Subcutaneous abdominal adipose tissue (tissue), 5 donors: Measurements from ENCODE around the gene CCDC71L.

Source experiments
- H3K27ac ChIP-seq: one replicate; pipeline ENCODE4 v1.7.0; 2013; ENCODE audit warnings: low read depth, mild to moderate bottlenecking, inconsistent platforms, low read length, moderate library complexity
- H3K27me3 ChIP-seq, 5 donors: one replicate each; pipeline ENCODE4 v1.7.0; 2013; ENCODE audit warnings: low read length in 5 of 5, inconsistent platforms in 1 of 5; ENCODE audit not compliant: control insufficient read depth in 5 of 5, insufficient read depth in 4 of 5
- H3K36me3 ChIP-seq, 5 donors: one replicate each; pipeline ENCODE4 v1.7.0; 2013; ENCODE audit warnings: low read length in 5 of 5; ENCODE audit not compliant: control insufficient read depth in 5 of 5, insufficient read depth in 5 of 5
- H3K4me1 ChIP-seq, 5 donors: one replicate each; pipeline ENCODE4 v1.7.0; 2013; ENCODE audit warnings: low read length in 5 of 5, mild to moderate bottlenecking in 3 of 5, moderate library complexity in 1 of 5; ENCODE audit not compliant: control insufficient read depth in 5 of 5, insufficient read depth in 5 of 5
- H3K4me3 ChIP-seq, 5 donors: one replicate each; pipeline ENCODE4 v1.7.0; 2013; ENCODE audit warnings: low read length in 5 of 5, low read depth in 1 of 5
- H3K9ac ChIP-seq, 5 donors: one replicate each; pipeline ENCODE4 v1.7.0; 2013; ENCODE audit warnings: low read length in 5 of 5, mild to moderate bottlenecking in 4 of 5, moderate library complexity in 3 of 5
- H3K9me3 ChIP-seq, 5 donors: one replicate each; pipeline ENCODE4 v1.7.0; 2013; ENCODE audit warnings: low read length in 5 of 5; ENCODE audit not compliant: control insufficient read depth in 5 of 5
- donor health status: healthy.
- donor health status: healthy.
- donor health status: healthy.
- donor health status: healthy.
- donor health status: healthy.

CCDC71L gene

GRCh38 chr7:106659166-106659962 lies 1.6 kb downstream of the CCDC71L start:
- Histone ChIP-seq H3K4me1 (peaks cover 0 to 32% (median 25%) of the 10 kb centered on the region in 5 donors), H3K36me3 (no peaks in the 10 kb centered on the region), H3K9me3 (no peaks in the 10 kb centered on the region), H3K27ac (peak overlapping the region; percentile 95), H3K4me3 (peak overlapping the region; percentile 83 to 97 (median 86)), H3K27me3 (no peaks in the 10 kb centered on the region), H3K9ac (peak overlapping the region; percentile 78 to 97 (median 88))

- Histone ChIP-seq H3K4me3 (peak overlapping the region; percentile 83 to 97 (median 86)), H3K36me3 (no peaks in the 10 kb centered on the region), H3K4me1 (peaks cover 0 to 32% (median 25%) of the 10 kb centered on the region in 5 donors), H3K9ac (peak overlapping the region; percentile 78 to 97 (median 88)), H3K9me3 (no peaks in the 10 kb centered on the region), H3K27ac (peak overlapping the region; percentile 95), H3K27me3 (no peaks in the 10 kb centered on the region)
These were observed 2.4 kb downstream of the CCDC71L start for GRCh38 chr7:106658316-106659165.

- peak overlapping the region; percentile 9 to 97 (median 23) for H3K4me3 ChIP-seq
- peaks cover 0 to 32% (median 25%) of the 10 kb centered on the region in 5 donors for H3K4me1 ChIP-seq
- no peaks in the 10 kb centered on the region for H3K27me3 ChIP-seq
- H3K9me3 ChIP-seq, result no peaks in the 10 kb centered on the region
- H3K36me3 ChIP-seq, result no peaks in the 10 kb centered on the region
- H3K27ac ChIP-seq, result peak overlapping the region; percentile 9
- H3K9ac ChIP-seq, result peak overlapping the region in 1 of 5 donors; percentile 35
These were observed 3.6 kb downstream of the CCDC71L start for GRCh38 chr7:106657085-106657991.

- H3K36me3 ChIP-seq, result no peaks in the 10 kb centered on the region
- peaks cover 0 to 32% (median 25%) of the 10 kb centered on the region in 5 donors for H3K4me1 ChIP-seq
- no peak overlapping the region for H3K27ac ChIP-seq
- no peak overlapping the region for H3K4me3 ChIP-seq
- no peaks in the 10 kb centered on the region for H3K27me3 ChIP-seq
- no peak overlapping the region for H3K9ac ChIP-seq
- H3K9me3 ChIP-seq, result no peaks in the 10 kb centered on the region
These were observed 5.1 kb downstream of the CCDC71L start for GRCh38 chr7:106655703-106656498.

GRCh38 chr7:106653488-106653887 lies 7.5 kb downstream of the CCDC71L start:
- no peak overlapping the region for H3K4me3 ChIP-seq
- no peak overlapping the region for H3K9ac ChIP-seq
- H3K36me3 ChIP-seq, result no peaks in the 10 kb centered on the region
- H3K4me1 ChIP-seq, result peaks cover 0 to 18% (median 14%) of the 10 kb centered on the region in 5 donors
- H3K9me3 ChIP-seq, result no peaks in the 10 kb centered on the region
- no peaks in the 10 kb centered on the region for H3K27me3 ChIP-seq
- H3K27ac ChIP-seq, result no peak overlapping the region

DNA sequence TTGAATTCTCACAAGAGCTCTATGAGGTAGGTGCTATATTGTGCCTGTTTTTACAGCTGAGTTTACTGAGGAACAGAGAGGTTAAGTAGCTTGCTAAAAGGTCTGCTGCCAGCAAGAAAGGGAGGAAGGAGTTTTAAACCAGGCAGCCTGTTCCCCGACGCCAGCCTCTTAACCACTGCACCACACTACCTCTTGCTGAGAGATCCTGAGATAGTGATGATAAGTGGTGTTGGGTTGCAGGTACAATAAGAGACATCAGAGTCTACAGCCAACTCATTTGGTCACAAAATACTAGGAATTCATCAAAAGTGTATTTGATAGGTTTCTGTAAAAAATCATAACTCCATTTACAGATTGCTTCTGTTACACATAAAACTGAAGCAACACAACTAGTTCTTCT lies 8.0 kb downstream of the CCDC71L start:
- H3K4me3 ChIP-seq, result no peak overlapping the region
- H3K9ac ChIP-seq, result no peak overlapping the region
- no peaks in the 10 kb centered on the region for H3K9me3 ChIP-seq
- no peaks in the 10 kb centered on the region for H3K36me3 ChIP-seq
- no peak overlapping the region for H3K27ac ChIP-seq
- H3K4me1 ChIP-seq, result peaks cover 0 to 12% (median 10%) of the 10 kb centered on the region in 5 donors
- H3K27me3 ChIP-seq, result no peaks in the 10 kb centered on the region

DNA sequence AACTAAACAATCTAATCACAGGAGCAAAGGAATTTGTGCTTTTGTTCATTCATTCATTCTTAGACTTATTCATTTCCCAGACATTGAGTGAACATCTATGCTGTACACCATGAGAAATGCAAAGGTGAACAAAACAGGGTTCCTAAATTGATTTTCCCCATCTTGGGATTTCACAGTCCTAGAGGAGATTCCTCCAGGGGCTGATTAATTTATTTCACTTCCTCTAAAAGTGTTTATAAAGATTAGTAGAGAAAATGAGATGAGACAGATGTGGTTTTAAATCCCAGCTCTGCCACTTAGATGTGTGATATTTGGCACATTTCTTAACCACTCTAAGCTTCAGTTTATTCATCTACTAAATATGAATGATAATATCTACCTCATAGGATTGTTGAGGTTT lies 8.9 kb downstream of the CCDC71L start:
- Histone ChIP-seq H3K4me3 (no peak overlapping the region), H3K9ac (no peak overlapping the region), H3K27me3 (no peaks in the 10 kb centered on the region), H3K36me3 (no peaks in the 10 kb centered on the region), H3K9me3 (no peaks in the 10 kb centered on the region), H3K4me1 (peaks cover 0 to 4% (median 2%) of the 10 kb centered on the region in 5 donors), H3K27ac (no peak overlapping the region)

DNA sequence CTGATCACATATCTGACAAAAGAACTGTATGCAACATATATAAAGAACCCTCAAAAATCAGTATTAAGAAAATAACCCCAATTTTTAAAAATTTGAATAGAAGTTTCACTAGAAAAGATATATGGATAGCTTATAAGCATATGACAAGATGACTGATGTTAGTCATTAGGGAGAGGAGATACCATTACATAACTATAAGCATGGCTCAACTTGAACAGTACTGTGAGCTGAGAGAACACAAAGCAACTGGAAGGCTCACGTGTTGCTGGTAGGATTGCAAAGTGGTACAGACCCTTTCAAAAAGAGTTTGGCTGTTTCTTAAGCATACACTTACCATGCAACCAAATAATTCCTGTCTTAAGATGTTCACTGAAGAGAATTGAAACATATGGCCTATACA lies 14.7 kb downstream of the CCDC71L start:
- Histone ChIP-seq H3K4me3 (no peak overlapping the region), H3K27me3 (no peaks in the 10 kb centered on the region), H3K9ac (no peak overlapping the region), H3K36me3 (no peaks in the 10 kb centered on the region), H3K4me1 (peaks cover 0 to 5% (median 0%) of the 10 kb centered on the region in 5 donors), H3K27ac (no peak overlapping the region), H3K9me3 (no peaks in the 10 kb centered on the region)

GRCh38 chr7:106644999-106645398 lies 16.0 kb downstream of the CCDC71L start:
- Histone ChIP-seq H3K4me3 (no peak overlapping the region), H3K27ac (no peak overlapping the region)

More at GRCh38 chr7:106644999-106645398, 16.0 kb downstream of the CCDC71L start:
- no peak overlapping the region for H3K9ac ChIP-seq
- no peaks in the 10 kb centered on the region for H3K27me3 ChIP-seq
- peaks cover 0 to 10% (median 5%) of the 10 kb centered on the region in 5 donors for H3K4me1 ChIP-seq
- no peaks in the 10 kb centered on the region for H3K36me3 ChIP-seq
- no peaks in the 10 kb centered on the region for H3K9me3 ChIP-seq
